ENCODE results near the gene ATL1.
"Not testable (repeated sequence)": the region's sequence is repeated elsewhere in the genome, so short reads cannot be mapped to it uniquely, and the experiment has no call there.

Gene ATL1

DNA sequence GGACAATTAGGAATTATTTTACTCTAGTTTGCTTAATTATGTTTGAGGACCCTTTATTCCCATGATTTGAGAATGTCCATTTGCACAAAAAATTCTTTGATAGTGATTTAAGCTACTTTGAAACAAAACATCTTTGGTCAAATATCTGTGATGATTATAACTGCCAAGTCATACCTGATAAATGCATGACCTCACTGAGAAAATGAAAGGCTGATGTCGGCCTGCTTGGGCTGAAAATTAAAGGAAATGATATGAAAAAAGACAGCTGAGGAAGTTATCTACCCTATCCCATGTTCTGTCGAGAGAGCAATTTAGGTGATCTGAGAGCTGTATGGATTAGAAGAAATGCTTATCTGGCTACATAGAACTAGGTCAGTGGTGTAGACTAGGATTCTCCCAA lies 43.6 kb downstream of the ATL1 start:
- DNase-seq (ENCODE audit: low read depth), result no peak

DNA sequence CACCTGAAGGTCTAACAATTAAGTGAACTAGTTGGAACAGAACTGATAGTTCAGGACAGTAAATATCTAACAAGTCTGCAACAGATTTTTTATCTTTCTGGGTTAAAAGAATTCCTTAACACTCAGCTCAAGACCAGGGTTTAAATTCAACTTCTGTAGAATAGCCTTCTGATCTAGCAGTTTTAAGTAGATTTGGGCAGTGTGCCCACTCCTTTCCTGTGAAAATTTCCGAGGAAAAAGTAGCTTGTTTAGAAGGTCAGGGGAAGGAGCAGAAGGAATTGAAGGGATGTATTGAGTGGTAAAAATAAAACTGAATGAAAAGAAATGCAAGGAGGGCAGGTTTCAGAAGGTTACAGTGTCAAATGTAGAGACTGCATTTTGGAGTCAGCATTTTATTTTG lies 45.8 kb downstream of the ATL1 start:
- DNase-seq (ENCODE audit: low read depth), result no peak

DNA sequence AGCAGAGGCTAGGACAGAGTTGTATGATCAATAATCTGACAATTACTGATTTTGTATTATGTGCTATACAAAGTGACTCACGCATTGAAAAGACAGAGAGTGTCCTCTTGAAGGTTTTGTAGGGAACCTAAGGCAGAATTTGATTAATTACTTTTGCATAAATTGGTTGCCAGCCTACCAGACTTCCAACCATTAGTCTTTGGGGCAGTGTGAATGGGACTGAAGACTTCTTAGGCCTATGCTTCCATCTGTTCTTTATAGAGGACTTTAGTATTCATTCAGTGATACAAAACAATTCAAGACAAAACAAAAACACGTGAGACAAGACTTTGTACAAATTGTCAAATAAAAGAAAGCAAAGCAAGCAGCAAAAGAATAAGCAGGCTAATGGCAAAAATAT lies 46.5 kb downstream of the ATL1 start:
- no peak for DNase-seq (ENCODE audit: low read depth)

DNA sequence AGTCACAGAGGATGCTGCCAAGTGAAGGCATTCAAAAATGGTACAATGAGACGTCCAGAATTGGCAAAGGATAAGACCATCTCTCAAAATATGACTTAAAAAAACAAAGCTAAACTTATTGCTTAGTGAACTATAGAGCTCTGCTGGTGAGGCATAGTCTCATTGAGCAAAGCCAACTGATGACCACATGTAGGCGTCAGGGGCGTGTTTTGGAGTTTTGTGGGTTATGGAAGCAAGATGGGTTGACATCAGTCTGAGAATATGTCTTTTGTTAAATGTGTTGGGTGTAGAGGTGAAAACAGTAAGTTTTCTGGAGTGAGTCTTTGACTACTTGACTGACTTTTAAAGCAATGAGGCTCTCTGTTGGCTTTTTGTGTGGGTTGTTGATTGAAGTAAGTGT lies 47.2 kb downstream of the ATL1 start:
- no peak for DNase-seq (ENCODE audit: low read depth)

DNA sequence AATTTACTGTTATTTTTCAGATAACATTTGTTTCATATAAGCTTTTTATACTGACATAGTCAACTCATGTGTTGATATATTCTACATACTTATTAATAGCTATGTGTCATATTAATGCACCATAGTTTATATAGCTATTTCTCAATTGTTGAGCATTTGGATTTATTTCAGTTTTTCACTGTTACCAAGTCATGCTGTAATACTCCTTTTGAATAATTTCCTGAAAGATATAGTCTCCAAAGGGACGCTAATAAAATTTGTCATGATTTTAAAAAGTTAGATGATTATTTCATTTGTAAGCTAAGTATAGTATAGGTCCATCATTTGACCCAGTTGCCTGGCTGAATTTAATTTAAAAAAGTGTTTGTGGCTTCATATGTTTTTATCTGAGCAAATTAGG lies 47.8 kb downstream of the ATL1 start:
- no peak for DNase-seq (ENCODE audit: low read depth)

DNA sequence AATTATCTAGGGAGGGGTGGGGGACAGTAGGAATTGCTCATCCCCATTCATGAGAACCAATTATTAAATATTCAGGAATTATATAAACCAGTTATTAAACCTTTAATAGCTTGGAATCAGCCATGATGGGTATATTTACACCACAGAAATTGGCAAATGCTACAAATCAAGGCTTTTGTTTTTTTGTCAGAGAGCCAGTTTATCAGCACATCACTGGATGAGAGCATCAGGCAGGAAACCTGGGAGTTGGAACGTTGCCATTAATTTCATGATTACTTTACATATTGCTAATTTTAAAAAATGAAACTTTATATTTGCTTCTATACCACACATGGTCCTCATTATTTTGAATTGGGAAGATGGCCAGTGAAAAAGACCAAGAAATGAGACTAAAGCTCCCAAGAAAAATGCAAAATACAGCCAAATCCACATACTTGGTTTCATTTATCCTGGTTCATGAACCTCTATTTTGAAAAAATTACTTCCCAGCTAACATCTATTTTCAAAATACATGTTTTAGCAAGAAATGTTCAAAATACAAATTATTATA lies 48.4 kb downstream of the ATL1 start:
- DNase-seq (ENCODE audit: low read depth), result no peak

DNA sequence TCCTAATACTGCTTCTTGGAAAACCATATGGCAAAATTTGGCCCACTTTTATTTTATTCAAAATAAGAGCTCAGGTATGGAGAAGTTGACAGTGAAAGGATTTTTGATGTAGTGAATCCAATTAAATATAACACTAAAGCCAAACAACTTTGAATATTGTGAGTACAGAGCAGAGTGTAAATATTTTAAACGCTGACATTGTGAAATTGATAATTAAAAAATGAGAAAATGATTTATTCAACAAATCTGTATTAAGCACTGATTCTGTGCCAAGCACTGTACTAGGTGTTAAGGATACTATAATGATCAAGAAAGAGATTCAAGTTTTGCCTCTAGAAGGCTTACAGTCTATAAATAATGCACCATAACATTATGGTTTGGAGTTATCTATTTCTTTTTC lies 50.5 kb downstream of the ATL1 start:
- no peak for DNase-seq (ENCODE audit: low read depth)

DNA sequence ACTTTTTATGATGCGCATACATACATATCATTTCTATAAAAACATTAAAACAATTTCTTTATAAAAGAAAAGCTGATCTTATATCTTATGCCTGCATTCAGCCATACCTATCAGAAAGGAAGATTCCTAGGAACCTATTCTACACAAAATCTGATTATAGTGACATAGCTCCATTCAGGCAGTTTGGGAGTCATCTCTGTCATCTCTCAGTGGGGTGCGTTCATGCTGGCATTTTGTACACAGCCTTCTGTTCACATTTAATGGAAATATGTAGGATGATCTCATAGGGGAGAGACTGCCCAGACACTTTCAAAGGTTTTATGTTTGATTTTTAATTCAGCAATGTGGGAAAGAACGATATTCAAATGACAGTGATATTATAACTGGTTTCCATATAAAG lies 52.9 kb downstream of the ATL1 start:
- DNase-seq (ENCODE audit: low read depth), result no peak

DNA sequence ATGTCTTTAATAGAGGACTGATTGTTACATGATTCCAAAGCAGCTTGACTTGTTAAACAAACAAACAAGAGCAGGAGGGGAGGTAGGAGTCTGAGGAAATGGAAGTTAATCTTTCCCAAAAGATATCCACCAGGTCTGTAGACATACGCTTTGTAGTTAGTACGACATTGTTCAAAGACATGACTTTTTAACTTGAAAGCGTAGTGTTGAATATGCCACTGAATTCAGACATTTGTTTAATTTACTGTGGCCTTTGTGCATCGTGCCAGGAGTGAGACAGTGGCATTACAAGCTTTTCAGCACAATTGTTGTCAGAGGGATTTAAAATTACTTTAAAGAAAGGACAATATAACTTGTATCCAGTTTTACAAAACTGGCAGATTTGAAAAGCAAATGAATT lies 55.1 kb downstream of the ATL1 start:
- no peak for DNase-seq (ENCODE audit: low read depth)

DNA sequence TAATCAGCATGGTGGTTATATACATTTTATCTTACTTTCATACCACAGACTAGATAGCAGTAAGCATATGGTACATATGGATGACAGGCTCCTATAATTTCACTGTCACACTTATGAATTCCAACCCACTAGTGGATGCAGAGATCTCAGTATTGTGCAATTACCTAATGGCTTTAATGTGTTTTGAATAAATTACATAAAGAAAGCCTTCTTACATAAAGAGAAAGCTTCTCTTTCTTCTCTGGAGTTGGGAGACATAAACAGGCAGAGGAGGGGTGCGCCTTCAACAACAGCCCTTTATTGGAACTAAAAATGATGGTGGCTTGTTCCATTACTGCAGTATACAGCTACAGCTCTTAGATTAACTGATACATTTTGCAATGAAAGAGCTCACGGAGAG lies 55.6 kb downstream of the ATL1 start:
- DNase-seq (ENCODE audit: low read depth), result no peak

DNA sequence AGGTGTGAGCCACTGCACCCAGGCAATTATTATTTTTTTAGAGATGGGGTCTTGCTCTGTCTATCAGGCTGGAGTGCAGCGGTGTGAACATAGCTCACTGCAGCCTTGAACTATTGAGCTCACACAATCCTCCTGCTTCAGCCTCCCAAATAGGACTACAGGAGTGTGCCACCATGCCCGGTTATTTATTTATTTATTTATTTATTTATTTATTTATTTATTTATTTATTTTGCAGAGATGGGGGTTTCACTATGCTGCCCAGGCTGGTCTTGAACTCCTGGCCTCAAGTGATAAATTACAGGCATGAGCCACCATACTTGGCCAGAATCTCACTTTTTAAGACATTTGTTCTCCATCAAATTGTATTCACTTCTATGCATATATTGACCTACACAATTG lies 56.3 kb downstream of the ATL1 start:
- no peak for DNase-seq (ENCODE audit: low read depth)

DNA sequence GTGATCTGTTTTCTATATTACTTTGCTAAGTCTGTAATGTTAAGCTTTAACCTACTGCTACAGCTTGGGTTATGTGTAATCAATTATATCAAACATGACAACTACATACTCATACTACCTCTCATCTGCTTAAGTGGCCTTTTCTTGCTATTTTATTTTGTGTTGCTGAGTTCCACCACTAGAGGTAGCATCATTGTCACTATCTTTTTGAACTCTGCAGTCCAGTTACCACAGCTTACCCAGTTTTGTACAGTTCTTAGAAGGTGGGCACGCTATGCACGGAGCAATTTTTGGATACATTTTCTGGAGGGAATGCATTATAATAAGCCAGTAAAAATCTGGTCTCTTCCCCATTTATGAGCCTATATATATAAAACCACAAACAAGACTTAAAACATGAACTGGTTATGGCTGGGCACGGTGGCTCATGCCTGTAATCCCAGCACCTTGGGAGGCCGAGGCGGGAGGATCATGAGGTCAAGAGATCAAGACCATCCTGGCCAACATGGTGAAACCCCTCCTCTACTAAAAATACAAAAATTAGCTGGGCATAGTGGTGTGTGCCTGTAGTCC lies 59.7 kb downstream of the ATL1 start:
- no peak for DNase-seq (ENCODE audit: low read depth)

DNA sequence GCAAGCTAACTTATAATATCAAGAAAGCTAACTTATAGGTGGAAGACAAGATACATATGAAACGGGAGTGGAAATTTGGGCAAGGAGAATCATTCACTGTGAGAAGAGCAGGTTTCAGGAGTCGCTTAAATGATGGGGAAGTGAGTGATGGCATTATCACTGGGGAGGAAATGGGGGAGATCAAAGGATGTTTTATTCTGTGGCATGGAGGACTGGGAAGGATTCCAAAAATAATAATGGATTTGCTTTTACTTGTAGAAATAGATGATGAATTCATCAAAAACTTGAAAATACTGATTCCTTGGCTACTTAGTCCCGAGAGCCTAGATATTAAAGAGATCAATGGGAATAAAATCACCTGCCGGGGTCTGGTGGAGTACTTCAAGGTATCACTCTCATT lies 60.4 kb downstream of the ATL1 start:
- no peak for DNase-seq (ENCODE audit: low read depth)

DNA sequence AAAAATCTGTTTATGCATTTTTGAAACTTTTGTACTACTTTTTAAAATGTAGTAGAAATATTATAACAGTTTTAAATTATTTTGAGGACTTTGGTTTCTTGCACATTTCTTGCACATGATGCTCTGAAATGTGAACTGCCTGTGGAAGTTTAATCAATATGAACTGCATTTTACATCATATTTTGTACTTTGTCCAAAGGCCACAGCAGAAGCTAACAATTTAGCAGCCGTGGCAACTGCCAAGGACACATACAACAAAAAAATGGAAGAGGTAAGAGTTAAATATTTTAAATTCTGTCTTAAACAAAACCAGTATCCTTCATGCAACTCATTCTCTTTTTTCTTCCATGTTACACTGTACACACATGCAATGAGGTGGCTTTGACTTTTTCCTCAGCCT lies 63.0 kb downstream of the ATL1 start:
- DNase-seq (ENCODE audit: low read depth), result no peak

DNA sequence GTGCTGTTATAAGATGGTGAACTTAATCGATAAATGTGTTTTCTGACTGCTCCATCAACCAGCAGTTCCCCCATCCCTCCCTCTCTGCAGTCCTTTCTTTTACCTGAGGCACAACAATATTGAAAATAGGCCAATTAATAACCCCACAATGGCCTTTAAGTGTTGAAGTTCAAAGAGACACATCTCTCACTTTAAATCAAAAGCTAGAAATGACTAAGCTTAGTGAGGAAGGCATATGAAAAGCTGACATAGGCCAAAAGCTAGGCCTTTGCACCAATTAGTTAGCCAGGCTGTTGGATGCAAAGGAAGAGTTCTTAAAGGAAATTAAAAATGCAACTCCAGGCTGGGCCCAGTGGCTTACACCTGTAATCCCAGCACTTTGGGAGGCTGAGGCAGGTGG lies 64.5 kb downstream of the ATL1 start:
- DNase-seq (ENCODE audit: low read depth), result no peak

DNA sequence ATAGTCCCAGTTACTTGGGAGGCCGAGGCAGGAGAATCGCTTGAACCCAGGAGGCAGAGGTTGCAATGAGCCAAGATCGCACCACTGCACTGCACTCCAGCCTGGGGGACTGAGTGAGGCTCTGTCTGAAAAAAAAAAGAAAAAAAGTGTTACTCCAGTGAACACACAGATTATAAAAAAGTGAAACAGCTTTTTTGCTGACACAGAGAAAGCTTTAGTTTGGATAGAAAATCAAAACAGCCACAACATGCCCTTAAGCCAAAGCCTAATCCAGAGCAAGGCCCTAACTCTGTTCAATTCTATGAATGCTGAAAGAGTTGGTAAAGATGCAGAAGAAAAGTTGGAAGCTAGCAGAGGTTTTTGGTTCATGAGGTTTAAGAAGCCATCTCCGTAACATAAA lies 65.0 kb downstream of the ATL1 start:
- DNase-seq (ENCODE audit: low read depth), result not testable (repeated sequence)

DNA sequence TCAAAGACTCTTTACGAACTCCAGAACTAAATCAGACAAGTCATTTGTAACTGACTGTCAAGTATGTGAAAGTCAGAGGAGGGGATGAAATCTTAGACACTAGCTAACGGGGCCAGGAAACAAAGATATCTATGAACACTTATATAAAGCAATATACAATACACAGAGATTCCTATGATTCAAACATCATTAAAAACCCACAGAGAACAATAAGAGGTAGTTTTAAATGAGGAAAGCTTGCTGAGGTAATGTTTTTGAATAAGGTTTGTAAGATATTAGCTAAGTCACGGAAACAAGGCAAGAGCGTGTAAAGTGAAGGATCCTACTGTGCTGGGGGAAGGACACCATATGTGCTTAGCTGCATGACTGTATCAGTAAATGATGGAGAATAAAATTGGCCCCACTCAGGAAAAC lies 71.5 kb downstream of the ATL1 start:
- DNase-seq (ENCODE audit: low read depth), result no peak

DNA sequence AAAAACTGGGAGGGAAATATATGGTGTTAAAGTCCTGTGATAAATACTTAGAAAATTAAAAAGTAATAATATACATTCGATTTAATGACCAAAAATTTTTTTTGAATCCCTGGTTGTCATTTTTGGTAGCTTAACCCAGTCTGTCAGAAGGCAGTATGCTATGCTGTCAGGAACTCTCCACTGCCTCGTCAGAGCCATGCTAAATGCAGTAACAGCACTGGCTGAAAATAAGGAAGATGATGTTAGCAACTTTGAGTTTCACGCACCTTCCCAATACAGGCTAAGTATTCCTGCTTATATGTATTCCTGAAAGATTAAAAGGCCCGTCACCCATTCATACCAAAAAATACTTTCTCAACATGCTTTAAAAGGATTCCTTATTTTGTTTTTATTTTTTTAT lies 74.0 kb downstream of the ATL1 start:
- DNase-seq (ENCODE audit: low read depth), result no peak

DNA sequence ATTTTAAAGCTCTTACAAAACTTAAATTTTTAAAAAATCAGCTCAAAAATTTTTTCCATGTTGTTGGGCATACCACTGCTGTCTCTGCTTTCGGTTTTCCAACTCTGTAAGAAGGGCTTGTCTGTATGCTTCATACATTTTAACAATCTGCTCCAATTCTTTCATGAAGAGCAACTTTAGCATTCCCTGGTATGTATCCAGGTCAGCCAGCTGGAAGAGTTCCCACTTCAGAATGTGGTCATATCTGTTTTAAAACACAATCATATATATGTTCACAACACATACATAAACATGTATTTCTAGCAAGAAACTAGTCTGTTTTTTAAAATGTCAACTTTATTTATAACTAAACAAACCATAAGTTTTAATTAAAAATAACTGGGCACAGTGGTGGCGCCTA lies 75.2 kb downstream of the ATL1 start:
- no peak for DNase-seq (ENCODE audit: low read depth)

DNA sequence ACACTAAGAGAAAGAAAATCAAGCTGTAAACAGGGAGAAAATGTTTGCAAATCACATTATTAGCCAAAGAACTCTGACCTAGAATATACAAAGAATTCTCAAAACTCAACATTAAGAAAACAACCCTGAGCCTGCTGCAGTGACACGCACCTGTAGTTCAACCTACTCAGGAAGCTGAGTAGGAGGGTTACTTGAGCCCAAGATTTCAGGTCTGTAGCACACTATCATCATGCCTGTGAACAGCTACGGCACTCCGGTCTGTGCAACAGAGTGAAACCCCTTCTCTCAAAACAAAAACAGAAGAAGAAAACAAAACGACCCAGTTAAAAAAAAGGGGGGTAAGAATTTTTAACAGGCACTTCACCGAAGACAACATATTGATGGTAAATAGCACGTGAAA lies 87.3 kb downstream of the ATL1 start:
- no peak for DNase-seq (ENCODE audit: low read depth)

DNA sequence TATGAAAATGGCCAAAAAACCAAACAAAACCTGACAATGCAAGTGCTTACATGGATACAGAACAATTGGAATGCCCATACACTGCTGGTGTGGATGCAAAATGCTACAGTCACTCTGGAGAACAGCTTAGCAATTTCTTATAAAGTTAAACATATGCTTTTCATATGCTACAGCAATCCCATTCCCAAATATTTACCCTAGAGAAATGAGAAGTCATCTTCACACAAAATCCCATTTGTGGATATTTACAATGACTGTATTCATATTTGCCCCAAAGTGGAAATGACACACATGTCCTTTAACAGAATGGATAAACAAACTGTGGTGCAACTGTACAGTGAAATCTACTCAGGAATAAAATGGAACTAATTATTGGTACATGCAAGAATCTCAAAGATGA lies 87.8 kb downstream of the ATL1 start:
- DNase-seq (ENCODE audit: low read depth), result no peak

DNA sequence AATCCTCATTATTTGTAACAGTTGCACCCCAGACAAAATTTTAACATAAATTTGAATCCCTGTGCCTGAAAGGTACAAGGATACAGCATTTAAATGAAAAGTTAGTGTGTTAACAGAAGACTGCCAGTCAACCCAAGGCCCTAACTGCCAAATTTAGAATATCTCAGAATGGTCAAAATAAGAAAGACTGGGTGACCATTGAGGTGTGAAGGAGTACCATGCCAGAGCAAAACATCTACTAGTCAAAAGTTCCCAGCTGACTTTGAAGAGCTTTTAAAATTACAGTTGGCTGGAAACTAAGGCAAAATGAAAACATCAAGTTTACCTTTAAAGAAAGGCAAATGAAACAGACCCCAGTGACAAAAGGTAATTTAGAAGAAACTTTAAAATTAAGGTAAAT lies 89.7 kb downstream of the ATL1 start:
- DNase-seq (ENCODE audit: low read depth), result no peak

DNA sequence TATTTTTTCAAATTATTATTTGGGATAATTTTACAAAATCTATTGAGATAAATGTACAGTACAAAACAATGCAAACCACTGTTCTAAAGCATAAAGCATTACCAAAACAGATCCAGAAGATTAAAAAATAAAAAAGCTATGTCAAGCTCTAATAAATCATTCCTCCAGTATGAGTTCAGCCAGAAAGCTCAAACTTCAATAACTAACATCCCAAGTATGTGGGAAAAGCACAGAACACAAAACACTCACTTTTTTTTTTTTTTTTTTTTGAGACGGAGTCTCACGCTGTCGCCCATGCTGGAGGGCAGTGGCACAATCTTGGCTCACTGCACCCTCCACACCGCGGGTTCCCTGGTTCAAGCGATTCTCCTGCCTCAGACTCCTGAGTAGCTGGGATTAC lies 96.8 kb downstream of the ATL1 start:
- no peak for DNase-seq (ENCODE audit: low read depth)

DNA sequence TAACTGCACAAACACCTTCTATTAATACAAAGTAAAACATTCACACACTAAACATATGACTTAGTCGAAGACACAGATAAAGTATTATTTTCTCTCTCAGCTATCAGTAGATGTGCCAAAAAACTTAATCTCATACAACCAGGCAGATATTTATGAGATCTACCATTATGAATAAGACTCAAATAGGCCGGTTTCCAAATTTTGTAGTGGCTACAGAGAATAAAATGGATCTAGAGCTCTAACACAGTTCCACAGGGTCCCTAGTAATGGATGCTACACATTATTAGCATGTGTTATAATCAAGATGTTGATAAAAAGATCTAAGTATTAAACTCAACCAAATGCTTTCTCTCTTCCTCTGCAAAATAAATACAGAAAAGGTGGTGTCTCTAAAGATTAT lies 97.8 kb downstream of the ATL1 start:
- no peak for DNase-seq (ENCODE audit: low read depth)

DNA sequence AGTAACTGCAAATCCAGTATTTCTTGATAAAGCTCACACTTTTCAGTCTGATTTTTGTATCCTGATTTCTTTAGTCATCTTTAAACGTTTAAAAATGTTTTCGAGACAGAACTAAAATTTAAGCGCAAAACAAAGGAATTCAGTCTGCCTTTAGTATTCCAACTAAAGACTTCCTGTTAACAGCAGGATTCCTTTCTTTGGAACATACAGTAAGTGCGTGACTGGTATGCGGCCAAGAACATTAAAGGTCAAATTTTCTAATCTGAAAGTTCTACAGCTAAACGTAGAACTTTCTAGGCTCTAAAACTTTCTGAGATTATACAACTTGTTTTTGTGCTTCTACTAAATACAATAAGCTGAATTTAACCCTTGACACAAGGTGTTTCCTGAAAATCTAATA lies 98.3 kb downstream of the ATL1 start:
- no peak for DNase-seq (ENCODE audit: low read depth)
